ENCODE results near the gene PPIF.

DNA sequence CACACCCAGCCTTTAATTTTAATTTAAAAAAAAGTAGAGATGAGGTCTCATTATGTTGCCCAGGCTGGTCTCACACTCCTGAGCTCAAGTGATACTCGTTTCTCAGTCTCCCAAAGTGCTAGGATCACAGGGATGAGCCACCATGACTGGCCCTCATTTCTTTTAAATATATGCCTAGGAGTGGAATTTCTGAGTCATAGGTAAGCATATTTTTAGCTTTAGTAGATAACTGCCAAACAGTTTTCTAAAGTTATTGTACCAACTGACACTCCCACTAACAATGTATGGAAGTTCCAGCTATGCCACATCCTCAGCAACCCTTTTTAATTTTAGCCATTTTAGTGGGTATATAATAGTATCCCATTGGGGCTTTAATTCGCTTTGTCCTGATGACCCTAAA is 13.8 kb upstream of the PPIF start:
- TF ChIP-seq, protein P1, sequence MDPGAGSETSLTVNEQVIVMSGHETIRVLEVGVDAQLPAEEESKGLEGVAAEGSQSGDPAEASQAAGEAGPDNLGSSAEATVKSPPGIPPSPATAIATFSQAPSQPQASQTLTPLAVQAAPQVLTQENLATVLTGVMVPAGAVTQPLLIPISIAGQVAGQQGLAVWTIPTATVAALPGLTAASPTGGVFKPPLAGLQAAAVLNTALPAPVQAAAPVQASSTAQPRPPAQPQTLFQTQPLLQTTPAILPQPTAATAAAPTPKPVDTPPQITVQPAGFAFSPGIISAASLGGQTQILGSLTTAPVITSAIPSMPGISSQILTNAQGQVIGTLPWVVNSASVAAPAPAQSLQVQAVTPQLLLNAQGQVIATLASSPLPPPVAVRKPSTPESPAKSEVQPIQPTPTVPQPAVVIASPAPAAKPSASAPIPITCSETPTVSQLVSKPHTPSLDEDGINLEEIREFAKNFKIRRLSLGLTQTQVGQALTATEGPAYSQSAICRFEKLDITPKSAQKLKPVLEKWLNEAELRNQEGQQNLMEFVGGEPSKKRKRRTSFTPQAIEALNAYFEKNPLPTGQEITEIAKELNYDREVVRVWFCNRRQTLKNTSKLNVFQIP (CRISPR knock-in tag; IDR thresholded peaks at IDR 0.05; ENCODE audit: borderline replicate concordance, low read depth): no peak
- TF ChIP-seq CSDC2 (CRISPR knock-in tag; IDR thresholded peaks at IDR 0.05) (no peak), ZFP30 (CRISPR knock-in tag; IDR thresholded peaks at IDR 0.05) (no peak), TCF4 (CRISPR knock-in tag; IDR thresholded peaks at IDR 0.05; ENCODE audit: borderline replicate concordance) (no peak), GLIS3 (CRISPR knock-in tag; IDR thresholded peaks at IDR 0.05) (no peak), ARNTL (CRISPR knock-in tag; IDR thresholded peaks at IDR 0.05; ENCODE audit: borderline replicate concordance, low read depth) (no peak), PPARA (CRISPR knock-in tag; IDR thresholded peaks at IDR 0.05; ENCODE audit: borderline replicate concordance) (no peak), ZNF70 (CRISPR knock-in tag; IDR thresholded peaks at IDR 0.05) (no peak), RARB (CRISPR knock-in tag; IDR thresholded peaks at IDR 0.05) (no peak), ZNF8 (CRISPR knock-in tag; IDR thresholded peaks at IDR 0.05) (no peak), TOX (CRISPR knock-in tag; IDR thresholded peaks at IDR 0.05; ENCODE audit: borderline replicate concordance) (no peak), ESRRG (CRISPR knock-in tag; IDR thresholded peaks at IDR 0.05) (no peak), ZC3H10 (CRISPR knock-in tag; IDR thresholded peaks at IDR 0.05) (no peak)
- TF ChIP-seq, protein P2, sequence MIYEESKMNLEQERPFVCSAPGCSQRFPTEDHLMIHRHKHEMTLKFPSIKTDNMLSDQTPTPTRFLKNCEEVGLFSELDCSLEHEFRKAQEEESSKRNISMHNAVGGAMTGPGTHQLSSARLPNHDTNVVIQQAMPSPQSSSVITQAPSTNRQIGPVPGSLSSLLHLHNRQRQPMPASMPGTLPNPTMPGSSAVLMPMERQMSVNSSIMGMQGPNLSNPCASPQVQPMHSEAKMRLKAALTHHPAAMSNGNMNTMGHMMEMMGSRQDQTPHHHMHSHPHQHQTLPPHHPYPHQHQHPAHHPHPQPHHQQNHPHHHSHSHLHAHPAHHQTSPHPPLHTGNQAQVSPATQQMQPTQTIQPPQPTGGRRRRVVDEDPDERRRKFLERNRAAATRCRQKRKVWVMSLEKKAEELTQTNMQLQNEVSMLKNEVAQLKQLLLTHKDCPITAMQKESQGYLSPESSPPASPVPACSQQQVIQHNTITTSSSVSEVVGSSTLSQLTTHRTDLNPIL (CRISPR knock-in tag; IDR thresholded peaks at IDR 0.05; ENCODE audit: low read depth): no peak
